Ishikawa (cell line): Measurements from ENCODE around the gene COL20A1.

Experiments used
- CEBPB ChIP-seq: IDR thresholded peaks from 2 replicates; pipeline ENCODE4 v1.6.1; 2012
- CREB1 ChIP-seq: IDR thresholded peaks from 2 replicates; pipeline ENCODE4 v1.6.1; 2012; ENCODE audit warnings: low read depth
- EGR1 ChIP-seq: IDR thresholded peaks from 2 replicates; pipeline ENCODE4 v1.6.1; 2012
- EP300 ChIP-seq: IDR thresholded peaks from 2 replicates; pipeline ENCODE4 v1.6.1; 2012; ENCODE audit warnings: borderline replicate concordance
- FOXM1 ChIP-seq: IDR thresholded peaks from 2 replicates; pipeline ENCODE4 v1.6.1; 2012; ENCODE audit warnings: low read depth, borderline replicate concordance
- MAX ChIP-seq: IDR thresholded peaks from 2 replicates; pipeline ENCODE4 v1.6.1; 2012
- NFIC ChIP-seq: IDR thresholded peaks from 2 replicates; pipeline ENCODE4 v1.6.1; 2012
- RAD21 ChIP-seq: IDR thresholded peaks from 2 replicates; pipeline ENCODE4 v1.6.1; 2012; ENCODE audit warnings: low read depth
- REST ChIP-seq: IDR thresholded peaks from 2 replicates; pipeline ENCODE4 v1.6.1; 2012; ENCODE audit warnings: low read depth, mild to moderate bottlenecking
- TAF1 ChIP-seq: IDR thresholded peaks from 2 replicates; pipeline ENCODE4 v1.6.1; 2012; ENCODE audit warnings: low read depth, mild to moderate bottlenecking
- TCF12 ChIP-seq: IDR thresholded peaks from 2 replicates; pipeline ENCODE4 v1.6.1; 2012; ENCODE audit warnings: low read depth
- TEAD4 ChIP-seq: IDR thresholded peaks from 2 replicates; pipeline ENCODE4 v1.6.1; 2012
- USF1 ChIP-seq: IDR thresholded peaks from 2 replicates; pipeline ENCODE4 v1.6.1; 2012
- YY1 ChIP-seq: IDR thresholded peaks from 2 replicates; pipeline ENCODE4 v1.6.1; 2012; ENCODE audit warnings: low read depth
- ZBTB7A ChIP-seq: IDR thresholded peaks from 2 replicates; pipeline ENCODE4 v1.6.1; 2012; ENCODE audit warnings: low read depth

COL20A1 gene

GRCh38 chr20:63278661-63279060 lies 14.3 kb upstream of the COL20A1 start:
- TF ChIP-seq FOXM1 (no peak), TCF12 (no peak), REST (no peak), CREB1 (no peak), CEBPB (no peak), TAF1 (no peak), YY1 (no peak), ZBTB7A (no peak), EP300 (no peak), TEAD4 (no peak), RAD21 (no peak), NFIC (no peak), EGR1 (no peak), MAX (no peak), USF1 (no peak)

- TF ChIP-seq YY1 (no peak), FOXM1 (no peak), TEAD4 (no peak), CREB1 (no peak), REST (no peak), RAD21 (no peak), TAF1 (no peak), CEBPB (no peak), ZBTB7A (no peak), TCF12 (no peak), MAX (no peak), USF1 (no peak), EGR1 (no peak), EP300 (no peak), NFIC (no peak)
Measured at GRCh38 chr20:63279931-63280330, 13.1 kb upstream of the COL20A1 start.

GRCh38 chr20:63280371-63280770 lies 12.6 kb upstream of the COL20A1 start:
- TF ChIP-seq YY1 (no peak), CEBPB (no peak), RAD21 (no peak), NFIC (no peak), EP300 (no peak), EGR1 (no peak), USF1 (no peak), TAF1 (no peak), MAX (no peak), CREB1 (no peak), FOXM1 (no peak), TEAD4 (no peak), TCF12 (no peak), ZBTB7A (no peak), REST (no peak)
